ENCODE results near the gene ADM5. TPM values are rescaled to one million over a fixed set of nuclear protein-coding genes. Genes with fewer than 3 reads are reported as not detected.

ADM5 gene
- total RNA-seq, 1 donor from 2014 or later, result 0.19 TPM

DNA sequence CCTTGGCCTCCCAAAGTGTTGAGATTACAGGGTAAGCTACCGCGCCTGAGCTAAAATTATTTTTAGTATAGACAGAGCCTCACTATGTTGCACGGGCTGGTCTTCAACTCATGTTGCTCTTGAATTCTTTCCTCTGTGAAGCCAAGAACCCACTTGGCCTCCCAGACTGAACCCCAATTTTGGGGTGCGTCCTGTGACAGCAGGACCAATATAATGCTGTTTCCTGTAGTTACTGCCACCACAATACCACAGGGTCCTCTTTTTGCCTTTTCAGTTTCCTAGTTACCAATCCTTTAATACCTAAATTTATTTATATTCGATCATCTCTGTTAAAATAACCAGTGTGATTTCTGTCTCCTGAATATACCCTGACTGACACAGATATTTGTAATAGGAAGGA is 40.8 kb downstream of the ADM5 start:
- intact Hi-C loops (cut with DNase I), result no loop called here
- no peak for DNase-seq (ENCODE audit: low spot score)

DNA sequence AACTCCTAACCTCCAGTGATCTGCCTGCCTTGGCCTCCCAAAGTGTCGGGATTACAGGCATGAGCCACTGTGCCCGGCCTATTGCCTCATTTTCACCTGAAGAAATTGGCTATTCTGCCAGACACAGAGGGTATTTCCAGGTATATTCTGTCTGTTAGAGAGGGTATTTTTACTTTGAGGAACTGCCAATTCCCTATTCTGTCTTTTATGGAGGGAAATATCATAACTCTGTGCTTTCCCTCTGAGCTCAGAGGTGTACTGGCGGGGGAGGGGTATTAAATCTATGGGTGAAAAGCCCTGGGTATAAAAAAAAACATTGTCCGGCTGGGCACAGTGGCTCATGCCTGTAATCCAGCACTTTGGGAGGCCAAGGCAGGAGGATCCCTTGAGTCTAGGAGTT is 48.9 kb downstream of the ADM5 start:
- no peak for DNase-seq (ENCODE audit: low spot score)
- intact Hi-C loops (cut with DNase I), result no loop called here

DNA sequence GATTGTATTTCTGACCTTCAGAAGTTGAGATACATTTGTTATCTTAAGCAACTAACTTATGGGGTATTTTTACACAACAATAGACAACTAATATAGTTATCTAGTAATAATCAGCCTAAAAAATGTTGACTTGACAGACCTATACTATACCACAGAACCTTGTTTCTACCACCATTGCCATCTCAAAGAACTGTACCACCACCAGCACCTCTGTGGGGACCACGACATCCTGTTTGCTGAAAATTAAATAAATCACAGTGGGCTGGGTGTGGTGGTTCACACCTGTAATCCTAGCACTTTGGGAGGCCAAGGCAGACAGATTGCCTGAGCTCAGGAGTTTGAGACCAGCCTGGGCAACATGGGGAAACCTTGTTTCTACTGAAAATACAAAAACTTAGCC is 49.7 kb downstream of the ADM5 start:
- DNase-seq (ENCODE audit: low spot score), result no peak
- intact Hi-C loops (cut with DNase I), result no loop called here

DNA sequence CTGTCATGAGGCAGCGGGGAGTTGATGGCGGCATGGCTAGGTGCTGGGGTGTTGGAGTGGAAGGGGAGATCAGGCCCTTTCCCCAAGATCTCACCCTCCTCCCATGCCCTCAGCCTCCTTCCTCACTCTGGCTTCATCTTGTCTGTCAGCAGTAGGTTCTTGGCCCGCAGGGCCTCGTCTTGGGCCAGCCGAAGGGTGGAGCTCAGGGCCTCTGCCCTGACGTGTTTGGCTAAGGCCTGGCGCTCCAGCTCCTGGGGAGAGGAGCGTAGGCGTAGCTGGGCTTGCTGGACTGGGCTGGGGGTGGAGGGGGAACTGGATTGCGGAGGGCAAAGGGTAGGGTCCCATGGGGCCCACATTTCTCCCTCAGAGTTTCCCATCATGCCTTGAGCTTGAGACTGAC is 50.5 kb downstream of the ADM5 start:
- no peak for DNase-seq (ENCODE audit: low spot score)
- intact Hi-C loops (cut with DNase I), result no loop called here

Small RNA genes within 50 kb of the gene (microRNA-seq; reads per million reads assigned to microRNA genes)
- not detected for gene MIR5088

Other genes starting within 250 kb of the ADM5 start
- 1.6 TPM for gene SLC17A7, start 248.1 kb upstream of the ADM5 start, total RNA-seq
- 24.2 TPM for gene PIH1D1, start 237.8 kb upstream of the ADM5 start, total RNA-seq
- gene ALDH16A1, start 236.4 kb upstream of the ADM5 start, total RNA-seq, result 7.7 TPM
- gene FLT3LG, start 215.4 kb upstream of the ADM5 start, total RNA-seq, result 3.8 TPM
- gene RPL13A, start 202.0 kb upstream of the ADM5 start, total RNA-seq, result 1,030 TPM
- gene RPS11, start 193.2 kb upstream of the ADM5 start, total RNA-seq, result 729 TPM
- gene FCGRT, start 176.9 kb upstream of the ADM5 start, total RNA-seq, result 50.6 TPM
- gene RCN3, start 161.6 kb upstream of the ADM5 start, total RNA-seq, result 14.0 TPM
- gene NOSIP, start 109.0 kb upstream of the ADM5 start, total RNA-seq, result 34.5 TPM
- 0.40 TPM for gene PRRG2, start 108.3 kb upstream of the ADM5 start, total RNA-seq
- gene PRR12, start 98.4 kb upstream of the ADM5 start, total RNA-seq, result 15.9 TPM
- gene RRAS, start 49.5 kb upstream of the ADM5 start, total RNA-seq, result 171 TPM
- 53.1 TPM for gene SCAF1, start 47.4 kb upstream of the ADM5 start, total RNA-seq
- 33.7 TPM for gene IRF3, start 23.7 kb upstream of the ADM5 start, total RNA-seq
- gene BCL2L12, start 23.7 kb upstream of the ADM5 start, total RNA-seq, result 8.9 TPM
- 124 TPM for gene PRMT1, start 12.3 kb upstream of the ADM5 start, total RNA-seq
- gene CPT1C, start 1.5 kb downstream of the ADM5 start, total RNA-seq, result 3.1 TPM
- gene TSKS, start 73.7 kb downstream of the ADM5 start, total RNA-seq, result 0.24 TPM
- gene AP2A1, start 77.4 kb downstream of the ADM5 start, total RNA-seq, result 63.9 TPM
- 13.7 TPM for gene FUZ, start 123.7 kb downstream of the ADM5 start, total RNA-seq
- 33.0 TPM for gene MED25, start 128.7 kb downstream of the ADM5 start, total RNA-seq
- 95.8 TPM for gene PTOV1, start 161.6 kb downstream of the ADM5 start, total RNA-seq
- 49.5 TPM for gene PNKP, start 178.0 kb downstream of the ADM5 start, total RNA-seq
- 35.8 TPM for gene AKT1S1, start 187.8 kb downstream of the ADM5 start, total RNA-seq
- 48.0 TPM for gene TBC1D17, start 188.1 kb downstream of the ADM5 start, total RNA-seq
- gene IL4I1, start 207.3 kb downstream of the ADM5 start, total RNA-seq, result 1.2 TPM
- 10.6 TPM for gene ATF5, start 239.6 kb downstream of the ADM5 start, total RNA-seq
- 26.8 TPM for gene NUP62, start 239.9 kb downstream of the ADM5 start, total RNA-seq

Measured in cardiac septum (tissue), 1 donor.